HG02852 (cell line): ENCODE data around the gene PRAMEF25.
"Not testable (repeated sequence)": the region's sequence is repeated elsewhere in the genome, so short reads cannot be mapped to it uniquely, and the experiment has no call there.

Experiments used
- ATAC-seq: cut with Tn5 transposase; IDR thresholded peaks from one replicate; pipeline ENCODE4 v1.9.1; 2021; ENCODE audit warnings: mild to moderate bottlenecking, moderate library complexity; ENCODE audit not compliant: unreplicated experiment

The PRAMEF25 gene

DNA sequence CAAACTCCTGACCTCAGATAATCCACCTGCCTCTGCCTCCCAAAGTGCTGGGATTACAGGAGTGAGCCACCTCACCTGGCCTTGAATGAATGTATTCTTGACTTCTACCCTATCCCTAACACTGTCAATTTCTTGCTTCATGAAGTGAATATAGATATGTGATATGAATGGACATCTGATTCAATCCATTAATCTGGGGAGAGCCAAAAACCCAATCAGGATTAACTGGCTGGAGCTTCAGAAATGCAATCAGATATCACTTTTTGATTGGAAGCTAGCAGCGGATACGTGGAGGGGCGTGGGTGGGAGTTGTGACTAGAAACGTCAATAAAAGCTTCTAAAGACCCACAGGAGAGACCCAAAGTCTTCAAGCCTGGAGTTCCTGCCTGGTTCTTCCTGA lies at the start of gene PRAMEF25:
TSS of gene PRAMEF25 (plus strand) at position 301 of the 400 bp plus-strand sequence. CDS start 2,920 bp downstream, outside the sequence.
- not testable (repeated sequence) for ATAC-seq

DNA sequence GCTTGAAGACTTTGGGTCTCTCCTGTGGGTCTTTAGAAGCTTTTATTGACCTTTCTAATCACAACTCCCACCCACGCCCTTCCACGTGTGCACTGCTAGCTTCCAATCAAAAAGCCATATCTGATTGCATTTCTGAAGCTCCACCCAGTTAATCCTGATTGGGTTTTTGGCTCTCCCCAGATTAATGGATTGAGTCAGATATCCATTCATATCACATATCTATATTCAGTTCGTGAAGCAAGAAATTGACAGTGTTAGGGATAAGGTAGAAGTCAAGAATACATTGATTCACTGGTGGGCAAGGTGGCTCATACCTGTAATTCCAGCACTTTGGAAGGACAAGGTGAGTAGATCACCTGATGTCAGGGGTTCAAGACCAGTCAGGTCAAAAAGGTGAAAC lies 14.1 kb upstream of the PRAMEF25 start, which contains the start of gene PRAMEF27:
TSS of gene PRAMEF27 (minus strand) at position 101 of the 400 bp plus-strand sequence. CDS start 2,916 bp downstream, outside the sequence.
- ATAC-seq, result not testable (repeated sequence)

DNA sequence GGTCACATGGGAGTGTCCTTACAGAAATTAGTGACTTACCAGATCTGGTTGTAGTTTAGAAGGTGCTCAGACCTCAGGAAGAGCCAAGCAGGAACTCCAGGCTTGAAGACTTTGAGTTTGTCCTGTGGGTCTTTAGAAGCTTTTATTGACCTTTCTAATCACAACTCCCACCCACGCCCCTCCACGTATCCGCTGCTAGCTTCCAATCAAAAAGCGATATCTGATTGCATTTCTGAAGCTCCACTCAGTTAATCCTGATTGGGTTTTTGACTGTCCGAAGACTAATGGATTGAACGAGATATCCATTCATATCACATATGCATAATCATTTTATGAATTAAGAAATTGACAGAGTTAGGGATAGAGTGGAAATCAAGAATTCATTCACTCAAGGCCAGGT lies 46.2 kb downstream of the PRAMEF25 start, which contains the start of gene HNRNPCL2:
TSS of gene HNRNPCL2 (minus strand) at position 101 of the 400 bp plus-strand sequence. CDS start 454 bp downstream, outside the sequence.
- not testable (repeated sequence) for ATAC-seq
